Measurements from ENCODE around the gene TEAD1. TPM values are rescaled to one million over a fixed set of nuclear protein-coding genes. Genes with fewer than 3 reads are reported as not detected.

The TEAD1 gene
- total and polyA plus RNA-seq, 9 of the 15 experiments (the other 6 are each of a cell fraction or from before 2014, with no cell fraction given) = 1.7 to 17.7 (median 10.8) TPM

DNA sequence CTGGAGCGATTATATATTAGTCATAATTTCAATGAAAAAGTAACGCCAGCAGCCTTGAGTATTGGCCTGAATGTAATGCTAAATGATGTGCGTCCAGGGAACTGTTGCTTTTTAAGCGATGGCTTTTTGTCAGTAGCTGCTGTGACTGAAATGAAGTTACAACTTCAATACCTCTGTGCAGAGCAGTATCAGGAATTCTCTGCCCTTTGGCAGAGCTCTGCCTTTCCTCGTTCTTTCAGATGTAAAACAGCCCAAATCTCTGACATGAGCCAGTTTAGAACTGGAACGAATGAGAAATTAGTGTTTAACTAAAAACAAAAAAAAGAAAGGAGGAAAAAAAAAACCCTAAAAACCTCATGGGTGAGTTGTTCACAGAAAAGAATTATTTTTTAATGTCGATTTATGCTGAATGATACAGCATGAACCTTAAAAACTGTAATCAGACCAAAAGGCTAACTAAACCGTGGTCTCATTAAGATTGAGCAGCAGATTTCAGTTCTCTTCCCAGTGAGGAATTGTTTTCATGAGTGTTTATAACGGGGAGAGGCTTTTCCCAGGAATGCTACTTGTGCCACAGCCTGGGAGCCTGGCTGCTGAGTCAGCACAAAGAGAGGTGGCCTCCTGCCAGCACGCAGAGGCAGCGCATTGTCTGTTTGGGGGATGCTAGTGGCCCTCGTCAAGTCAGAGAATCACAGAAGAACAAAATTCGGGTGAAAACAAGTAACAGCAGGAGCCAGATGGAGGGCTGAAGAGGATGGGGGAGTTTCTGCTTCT is 188.7 kb downstream of the TEAD1 start (continued):
- TF ChIP-seq, protein P1, sequence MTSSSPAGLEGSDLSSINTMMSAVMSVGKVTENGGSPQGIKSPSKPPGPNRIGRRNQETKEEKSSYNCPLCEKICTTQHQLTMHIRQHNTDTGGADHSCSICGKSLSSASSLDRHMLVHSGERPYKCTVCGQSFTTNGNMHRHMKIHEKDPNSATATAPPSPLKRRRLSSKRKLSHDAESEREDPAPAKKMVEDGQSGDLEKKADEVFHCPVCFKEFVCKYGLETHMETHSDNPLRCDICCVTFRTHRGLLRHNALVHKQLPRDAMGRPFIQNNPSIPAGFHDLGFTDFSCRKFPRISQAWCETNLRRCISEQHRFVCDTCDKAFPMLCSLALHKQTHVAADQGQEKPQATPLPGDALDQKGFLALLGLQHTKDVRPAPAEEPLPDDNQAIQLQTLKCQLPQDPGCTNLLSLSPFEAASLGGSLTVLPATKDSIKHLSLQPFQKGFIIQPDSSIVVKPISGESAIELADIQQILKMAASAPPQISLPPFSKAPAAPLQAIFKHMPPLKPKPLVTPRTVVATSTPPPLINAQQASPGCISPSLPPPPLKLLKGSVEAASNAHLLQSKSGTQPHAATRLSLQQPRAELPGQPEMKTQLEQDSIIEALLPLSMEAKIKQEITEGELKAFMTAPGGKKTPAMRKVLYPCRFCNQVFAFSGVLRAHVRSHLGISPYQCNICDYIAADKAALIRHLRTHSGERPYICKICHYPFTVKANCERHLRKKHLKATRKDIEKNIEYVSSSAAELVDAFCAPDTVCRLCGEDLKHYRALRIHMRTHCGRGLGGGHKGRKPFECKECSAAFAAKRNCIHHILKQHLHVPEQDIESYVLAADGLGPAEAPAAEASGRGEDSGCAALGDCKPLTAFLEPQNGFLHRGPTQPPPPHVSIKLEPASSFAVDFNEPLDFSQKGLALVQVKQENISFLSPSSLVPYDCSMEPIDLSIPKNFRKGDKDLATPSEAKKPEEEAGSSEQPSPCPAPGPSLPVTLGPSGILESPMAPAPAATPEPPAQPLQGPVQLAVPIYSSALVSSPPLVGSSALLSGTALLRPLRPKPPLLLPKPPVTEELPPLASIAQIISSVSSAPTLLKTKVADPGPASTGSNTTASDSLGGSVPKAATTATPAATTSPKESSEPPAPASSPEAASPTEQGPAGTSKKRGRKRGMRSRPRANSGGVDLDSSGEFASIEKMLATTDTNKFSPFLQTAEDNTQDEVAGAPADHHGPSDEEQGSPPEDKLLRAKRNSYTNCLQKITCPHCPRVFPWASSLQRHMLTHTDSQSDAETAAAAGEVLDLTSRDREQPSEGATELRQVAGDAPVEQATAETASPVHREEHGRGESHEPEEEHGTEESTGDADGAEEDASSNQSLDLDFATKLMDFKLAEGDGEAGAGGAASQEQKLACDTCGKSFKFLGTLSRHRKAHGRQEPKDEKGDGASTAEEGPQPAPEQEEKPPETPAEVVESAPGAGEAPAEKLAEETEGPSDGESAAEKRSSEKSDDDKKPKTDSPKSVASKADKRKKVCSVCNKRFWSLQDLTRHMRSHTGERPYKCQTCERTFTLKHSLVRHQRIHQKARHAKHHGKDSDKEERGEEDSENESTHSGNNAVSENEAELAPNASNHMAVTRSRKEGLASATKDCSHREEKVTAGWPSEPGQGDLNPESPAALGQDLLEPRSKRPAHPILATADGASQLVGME (CRISPR knock-in tag; IDR thresholded peaks at IDR 0.05) = no peak
- no peak for TF ChIP-seq BRD9 (IDR thresholded peaks at IDR 0.05; ENCODE audit: low read depth, partially characterized antibody)

DNA sequence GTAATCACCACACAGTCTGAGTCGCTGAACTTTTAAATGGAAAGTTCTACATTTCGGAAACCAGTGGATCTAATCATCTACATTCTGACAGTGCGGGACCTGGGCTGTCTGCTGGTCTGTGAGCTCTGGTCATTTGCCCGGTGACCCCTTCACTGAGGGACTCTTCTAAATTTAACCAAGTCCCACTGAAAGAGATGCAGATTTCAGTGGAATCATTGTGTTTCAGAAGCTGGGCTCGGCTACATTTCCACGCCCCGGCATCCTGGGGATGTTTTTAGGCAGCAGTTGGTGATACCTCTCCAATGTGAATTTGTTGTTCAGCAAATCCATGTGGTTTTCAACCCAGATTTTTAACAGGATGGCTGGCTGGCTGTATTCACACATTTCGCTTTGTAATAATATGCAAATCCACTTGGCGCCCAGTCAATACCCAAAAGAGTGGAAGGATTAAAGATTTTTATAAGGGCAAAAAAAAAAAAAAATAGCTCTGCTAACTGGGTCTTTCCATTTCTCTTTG is 189.4 kb downstream of the TEAD1 start:
- TF ChIP-seq, protein P2, sequence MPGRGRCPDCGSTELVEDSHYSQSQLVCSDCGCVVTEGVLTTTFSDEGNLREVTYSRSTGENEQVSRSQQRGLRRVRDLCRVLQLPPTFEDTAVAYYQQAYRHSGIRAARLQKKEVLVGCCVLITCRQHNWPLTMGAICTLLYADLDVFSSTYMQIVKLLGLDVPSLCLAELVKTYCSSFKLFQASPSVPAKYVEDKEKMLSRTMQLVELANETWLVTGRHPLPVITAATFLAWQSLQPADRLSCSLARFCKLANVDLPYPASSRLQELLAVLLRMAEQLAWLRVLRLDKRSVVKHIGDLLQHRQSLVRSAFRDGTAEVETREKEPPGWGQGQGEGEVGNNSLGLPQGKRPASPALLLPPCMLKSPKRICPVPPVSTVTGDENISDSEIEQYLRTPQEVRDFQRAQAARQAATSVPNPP (IDR thresholded peaks at IDR 0.05; ENCODE audit: borderline replicate concordance, insufficient read depth, insufficient read length) = no peak
- no peak for TF ChIP-seq ZNF644 (tag; IDR thresholded peaks at IDR 0.05; ENCODE audit: low read depth)
- no peak for DNase-seq (ENCODE audit: extremely low read depth in 1 of 4, low spot score in 3 of 4)

More for the DNA sequence above, 189.4 kb downstream of the TEAD1 start:
- H3K9ac ChIP-seq (ENCODE audit: insufficient read depth in 1 of 2, low read depth in 2 of 2, low read length in 2 of 2) = no peak overlapping the region
- no peaks in the 10 kb centered on the region for H3K9me3 ChIP-seq (replicated peaks; ENCODE audit: control insufficient read depth, insufficient read depth, low read depth, low read length)
- 0 out of 3 replicates have a peak, but pooled peaks cover 3% of the 10 kb centered on the region for H3K79me2 ChIP-seq (ENCODE audit: control insufficient read depth, insufficient read depth, low read length)
- CTCF ChIA-PET (ENCODE audit: low intra/inter-chr PET ratio) = no interaction called here
- intact Hi-C loops (cut with micrococcal nuclease) (loop anchor here (5.0 kb wide), 2 partner anchors 36 to 51 kb away; no protein-coding TSS in a partner anchor), in situ Hi-C loops (cut with MboI) (no loop called here)
- no peaks in the 10 kb centered on the region for H3K36me3 ChIP-seq (ENCODE audit: control insufficient read depth, insufficient read depth, low read length)
- H2AFZ ChIP-seq (ENCODE audit: low read depth, low read length) = no peak overlapping the region
- no peak overlapping the region for H3K4me2 ChIP-seq (ENCODE audit: insufficient read depth, low read length)
- WGBS (ENCODE audit: insufficient coverage, low coverage, missing lambda C conversion rate) = 85% methylated on average over 9 of the region's 9 CpGs
- no peak for FAIRE-seq
- H4K20me1 ChIP-seq (replicated peaks; ENCODE audit: control insufficient read depth, insufficient read depth, low read length) = no peaks in the 10 kb centered on the region
- no peaks in the 10 kb centered on the region for H3K9me1 ChIP-seq (ENCODE audit: control insufficient read depth, insufficient read depth, low read length)
- no peaks in the 10 kb centered on the region for H3K27me3 ChIP-seq (ENCODE audit: control insufficient read depth in 2 of 2, insufficient read depth in 2 of 2, low read length in 2 of 2)
- POLR2A ChIA-PET = interaction anchor here (0.6 to 1.5 kb wide), 3 partner anchors 9 to 348 kb away, joined by 4 to 7 read pairs (median 4); no protein-coding TSS in a partner anchor
- ATAC-seq = no peak
- peaks cover 26 to 53% of the 10 kb centered on the region in 2 experiments for H3K4me1 ChIP-seq (replicated peaks in 1 of 2; ENCODE audit: control insufficient read depth in 2 of 2, insufficient read depth in 2 of 2, low read length in 2 of 2)
- no peak overlapping the region for H3K4me3 ChIP-seq
- no peak overlapping the region for H3K27ac ChIP-seq (ENCODE audit: extremely low read depth, low read depth, low read length)
- no TSS peak for BruUV-seq (replicated peaks)
